Vagina (tissue), 2 donors: Measurements from ENCODE around the gene ARHGEF28.

ENCODE experiments used
- POLR2AphosphoS5 ChIP-seq, 2 donors: sonication (generic); formaldehyde crosslinking; IDR thresholded peaks; one replicate each; pipeline ENCODE4 v1.9.0; 2017; ENCODE audit warnings: antibody characterized with exemption in 2 of 2, mild to moderate bottlenecking in 2 of 2, low read depth in 1 of 2; ENCODE audit not compliant: insufficient read depth in 1 of 2
- TF ChIP-seq, protein P1 (sequence below), 3 experiments: fragments of 450-650 bp in 2 of 3; fragments of 200-600 bp in 1 of 3; sonication (generic) in 1 of 3; IDR thresholded peaks; one replicate each; pipeline ENCODE4 v1.5.1; 2017 to 2019; ENCODE audit warnings: antibody characterized with exemption in 3 of 3, mild to moderate bottlenecking in 2 of 3, moderate library complexity in 2 of 3

- TF ChIP-seq, protein P1, sequence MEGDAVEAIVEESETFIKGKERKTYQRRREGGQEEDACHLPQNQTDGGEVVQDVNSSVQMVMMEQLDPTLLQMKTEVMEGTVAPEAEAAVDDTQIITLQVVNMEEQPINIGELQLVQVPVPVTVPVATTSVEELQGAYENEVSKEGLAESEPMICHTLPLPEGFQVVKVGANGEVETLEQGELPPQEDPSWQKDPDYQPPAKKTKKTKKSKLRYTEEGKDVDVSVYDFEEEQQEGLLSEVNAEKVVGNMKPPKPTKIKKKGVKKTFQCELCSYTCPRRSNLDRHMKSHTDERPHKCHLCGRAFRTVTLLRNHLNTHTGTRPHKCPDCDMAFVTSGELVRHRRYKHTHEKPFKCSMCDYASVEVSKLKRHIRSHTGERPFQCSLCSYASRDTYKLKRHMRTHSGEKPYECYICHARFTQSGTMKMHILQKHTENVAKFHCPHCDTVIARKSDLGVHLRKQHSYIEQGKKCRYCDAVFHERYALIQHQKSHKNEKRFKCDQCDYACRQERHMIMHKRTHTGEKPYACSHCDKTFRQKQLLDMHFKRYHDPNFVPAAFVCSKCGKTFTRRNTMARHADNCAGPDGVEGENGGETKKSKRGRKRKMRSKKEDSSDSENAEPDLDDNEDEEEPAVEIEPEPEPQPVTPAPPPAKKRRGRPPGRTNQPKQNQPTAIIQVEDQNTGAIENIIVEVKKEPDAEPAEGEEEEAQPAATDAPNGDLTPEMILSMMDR (IDR thresholded peaks at IDR 0.05) = no peak
- no peak for TF ChIP-seq POLR2AphosphoS5 (IDR thresholded peaks at IDR 0.05; ENCODE audit: insufficient read depth in 1 of 2, low read depth in 1 of 2)
These were observed 131.4 kb downstream of the ARHGEF28 start for GRCh38 chr5:73757416-73757815.
